Chondrocyte (in vitro differentiated cells): ENCODE results near the gene BRICD5. TPM values are rescaled to one million over a fixed set of nuclear protein-coding genes. Genes with fewer than 3 reads are reported as not detected.
A peak's percentile ranks its signal among the peaks of the same experiment; 100 is the strongest.

ENCODE experiments used
- DNase-seq: peaks from one replicate; pipeline ENCODE4 v3.0.0; 2021; ENCODE audit warnings: mixed read lengths, low spot score
- H3K27ac Mint-ChIP-seq: one replicate; pipeline ENCODE4 v1.8.0; 2021; ENCODE audit warnings: mild to moderate bottlenecking, moderate library complexity, mixed read lengths; ENCODE audit not compliant: unreplicated experiment
- H3K27me3 Mint-ChIP-seq: 2 replicates; pipeline ENCODE4 v1.8.0; 2021; ENCODE audit warnings: low read depth, mixed read lengths
- H3K36me3 Mint-ChIP-seq: 2 replicates; pipeline ENCODE4 v1.8.0; 2021; ENCODE audit warnings: low read depth, mixed read lengths
- H3K4me1 Mint-ChIP-seq: 2 replicates; pipeline ENCODE4 v1.8.0; 2021; ENCODE audit warnings: low read depth, mild to moderate bottlenecking, mixed read lengths
- H3K4me3 Mint-ChIP-seq: one replicate; pipeline ENCODE4 v1.8.0; 2021; ENCODE audit warnings: mild to moderate bottlenecking, moderate library complexity, mixed read lengths; ENCODE audit not compliant: unreplicated experiment
- H3K9me3 Mint-ChIP-seq: 2 replicates; pipeline ENCODE4 v1.8.0; 2021; ENCODE audit warnings: low read depth, mixed read lengths
- CTCF ChIP-seq: fragments of 200-600 bp; sonication (generic); IDR thresholded peaks from 2 replicates; pipeline ENCODE4 v1.5.0; 2021; ENCODE audit warnings: antibody characterized with exemption, mild to moderate bottlenecking, moderate library complexity
- total RNA-seq: library from RNA; stranded (reverse); gene quantifications from 3 replicates; pipeline ENCODE4 v1.2.1, GENCODE V29; 2021

BRICD5 gene
- total RNA-seq, 1 donor from 2014 or later, result 5.4 TPM

- no peaks in the 10 kb centered on the region for H3K36me3 Mint-ChIP-seq
- peak; percentile 88 for DNase-seq
- no peaks in the 10 kb centered on the region for H3K27me3 Mint-ChIP-seq
- peak; percentile 67 for TF ChIP-seq CTCF
- peak overlapping the region; percentile 63 for H3K27ac Mint-ChIP-seq
- H3K9me3 Mint-ChIP-seq, result no peaks in the 10 kb centered on the region
- peaks cover 18% of the 10 kb centered on the region for H3K4me1 Mint-ChIP-seq
- H3K4me3 Mint-ChIP-seq, result peak overlapping the region; percentile 78
These were observed 13.4 kb upstream of the BRICD5 start for GRCh38 chr16:2223942-2224486.

- Mint-ChIP-seq H3K4me1 (peaks cover 18% of the 10 kb centered on the region), H3K27ac (peak within 1 kb of the TSS; percentile 63), H3K9me3 (no peaks in the 10 kb centered on the region), H3K27me3 (no peaks in the 10 kb centered on the region), H3K4me3 (peak within 1 kb of the TSS; percentile 78), H3K36me3 (no peaks in the 10 kb centered on the region)
- peak; percentile 100 for DNase-seq
- no peak for TF ChIP-seq CTCF
These were observed 12.7 kb upstream of the BRICD5 start, which contains the start of gene E4F1 for GRCh38 chr16:2223221-2223941. Gene E4F1, plus strand, starts transcription at chr16:2223591. Its CDS starts 23 bp downstream, at chr16:2223614.

- Mint-ChIP-seq H3K4me1 (peaks cover 25% of the 10 kb centered on the region), H3K27ac (no peak overlapping the region), H3K27me3 (no peaks in the 10 kb centered on the region), H3K36me3 (no peaks in the 10 kb centered on the region), H3K9me3 (no peaks in the 10 kb centered on the region), H3K4me3 (peak overlapping the region; percentile 86)
- TF ChIP-seq CTCF, result no peak
- no peak for DNase-seq
These were observed 5.7 kb upstream of the BRICD5 start for GRCh38 chr16:2216330-2216729.

- Mint-ChIP-seq H3K27me3 (no peaks in the 10 kb centered on the region), H3K36me3 (no peaks in the 10 kb centered on the region), H3K4me3 (peak within 1 kb of the TSS; percentile 86), H3K27ac (peak within 1 kb of the TSS; percentile 93), H3K9me3 (no peaks in the 10 kb centered on the region), H3K4me1 (peaks cover 25% of the 10 kb centered on the region)
- TF ChIP-seq CTCF, result no peak
- DNase-seq, result no peak
These were observed 4.0 kb upstream of the BRICD5 start, which contains the start of gene PGP for GRCh38 chr16:2214719-2214968. Gene PGP, minus strand, starts transcription at chr16:2214840. Its CDS starts 63 bp downstream, at chr16:2214777.

GRCh38 chr16:2213817-2214718 is 3.4 kb upstream of the BRICD5 start:
- DNase-seq, result no peak
- Mint-ChIP-seq H3K27me3 (no peaks in the 10 kb centered on the region), H3K4me1 (peaks cover 25% of the 10 kb centered on the region), H3K36me3 (no peaks in the 10 kb centered on the region), H3K27ac (peak overlapping the region; percentile 52), H3K4me3 (peak overlapping the region; percentile 72), H3K9me3 (no peaks in the 10 kb centered on the region)
- TF ChIP-seq CTCF, result no peak
